SK-N-SH treated with all-trans-retinoic acid at 6 μM for 48 hours (cell line): Measurements from ENCODE around the gene WFDC10A.

Source experiments
- ATAC-seq: fragments of 200-7000 bp; cut with Tn5 transposase; 3 replicates; pipeline ENCODE4 v1.9.1; 2020; ENCODE audit warnings: mild to moderate bottlenecking, moderate library complexity
- ARNTL ChIP-seq: fragments of 450-650 bp; formaldehyde crosslinking; IDR thresholded peaks from 2 replicates; pipeline ENCODE4 v1.5.0; 2020; ENCODE audit warnings: low read depth, mild to moderate bottlenecking, moderate library complexity, borderline replicate concordance
- BACH2 ChIP-seq: fragments of 250-450 bp; sonication (Bioruptor Pico); IDR thresholded peaks from 2 replicates; pipeline ENCODE4 v1.9.0; 2021; ENCODE audit warnings: mild to moderate bottlenecking, borderline replicate concordance
- CSDC2 ChIP-seq: fragments of 250-450 bp; sonication (Bioruptor Pico); IDR thresholded peaks from 2 replicates; pipeline ENCODE4 v1.5.0; 2020; ENCODE audit warnings: mild to moderate bottlenecking, moderate library complexity
- ESRRG ChIP-seq: fragments of 250-450 bp; sonication (Bioruptor Pico); IDR thresholded peaks from 2 replicates; pipeline ENCODE4 v1.6.1; 2021; ENCODE audit warnings: mild to moderate bottlenecking
- GLIS3 ChIP-seq: fragments of 250-450 bp; sonication (Bioruptor Pico); IDR thresholded peaks from 2 replicates; pipeline ENCODE4 v1.5.0; 2020; ENCODE audit warnings: mild to moderate bottlenecking, moderate library complexity
- ISL1 ChIP-seq: fragments of 250-450 bp; sonication (Bioruptor Pico); IDR thresholded peaks from 2 replicates; pipeline ENCODE4 v2.1.2; 2022; ENCODE audit warnings: mild to moderate bottlenecking, moderate library complexity
- OSR1 ChIP-seq: fragments of 250-450 bp; sonication (Bioruptor Pico); IDR thresholded peaks from 2 replicates; pipeline ENCODE4 v1.8.0; 2022; ENCODE audit warnings: moderate library complexity, mild to moderate bottlenecking, inconsistent platforms
- RARB ChIP-seq: fragments of 250-450 bp; sonication (Bioruptor Pico); IDR thresholded peaks from 2 replicates; pipeline ENCODE4 v1.8.0; 2021; ENCODE audit warnings: mild to moderate bottlenecking, moderate library complexity
- SNAI2 ChIP-seq: fragments of 250-450 bp; sonication (Bioruptor Pico); IDR thresholded peaks from 2 replicates; pipeline ENCODE4 v1.5.0; 2020; ENCODE audit warnings: mild to moderate bottlenecking, moderate library complexity
- TCF4 ChIP-seq: fragments of 250-450 bp; sonication (Bioruptor Pico); IDR thresholded peaks from 2 replicates; pipeline ENCODE4 v1.8.0; 2021; ENCODE audit warnings: mild to moderate bottlenecking, moderate library complexity, borderline replicate concordance
- TOX ChIP-seq: fragments of 250-450 bp; sonication (Bioruptor Pico); IDR thresholded peaks from 2 replicates; pipeline ENCODE4 v1.8.0; 2021; ENCODE audit warnings: mild to moderate bottlenecking, moderate library complexity, borderline replicate concordance
- ZC3H10 ChIP-seq: fragments of 250-450 bp; sonication (Bioruptor Pico); IDR thresholded peaks from 2 replicates; pipeline ENCODE4 v1.5.1; 2021; ENCODE audit warnings: mild to moderate bottlenecking, moderate library complexity
- ZFP30 ChIP-seq: fragments of 450-650 bp; formaldehyde crosslinking; IDR thresholded peaks from 2 replicates; pipeline ENCODE4 v1.5.0; 2022; ENCODE audit warnings: mild to moderate bottlenecking, moderate library complexity
- ZNF565 ChIP-seq: fragments of 450-650 bp; formaldehyde crosslinking; conservative IDR thresholded peaks from 2 replicates; pipeline ENCODE4 v1.5.0; 2020; ENCODE audit warnings: low read depth, mild to moderate bottlenecking, moderate library complexity
- ZNF70 ChIP-seq: fragments of 450-650 bp; formaldehyde crosslinking; IDR thresholded peaks from 2 replicates; pipeline ENCODE4 v1.5.0; 2020; ENCODE audit warnings: mild to moderate bottlenecking, moderate library complexity
- ZNF8 ChIP-seq: fragments of 450-650 bp; formaldehyde crosslinking; IDR thresholded peaks from 2 replicates; pipeline ENCODE4 v1.5.0; 2020; ENCODE audit warnings: mild to moderate bottlenecking, moderate library complexity
- TF ChIP-seq, protein P1 (sequence below): fragments of 250-450 bp; sonication (Bioruptor Pico); IDR thresholded peaks from 2 replicates; pipeline ENCODE4 v1.5.1; 2020; ENCODE audit warnings: low read depth, mild to moderate bottlenecking, moderate library complexity
- TF ChIP-seq, protein P2 (sequence below): fragments of 250-450 bp; sonication (Bioruptor Pico); IDR thresholded peaks from 2 replicates; pipeline ENCODE4 v1.8.0; 2021; ENCODE audit warnings: low read depth, mild to moderate bottlenecking, moderate library complexity, borderline replicate concordance
- TF ChIP-seq, protein P3 (sequence below): fragments of 250-450 bp; sonication (Bioruptor Pico); IDR thresholded peaks from 2 replicates; pipeline ENCODE4 v1.5.0; 2020; ENCODE audit warnings: mild to moderate bottlenecking, moderate library complexity
- TF ChIP-seq, protein P4 (sequence below): fragments of 250-450 bp; sonication (Bioruptor Pico); IDR thresholded peaks from 2 replicates; pipeline ENCODE4 v1.8.0; 2020; ENCODE audit warnings: mild to moderate bottlenecking, moderate library complexity, borderline replicate concordance

The WFDC10A gene

DNA sequence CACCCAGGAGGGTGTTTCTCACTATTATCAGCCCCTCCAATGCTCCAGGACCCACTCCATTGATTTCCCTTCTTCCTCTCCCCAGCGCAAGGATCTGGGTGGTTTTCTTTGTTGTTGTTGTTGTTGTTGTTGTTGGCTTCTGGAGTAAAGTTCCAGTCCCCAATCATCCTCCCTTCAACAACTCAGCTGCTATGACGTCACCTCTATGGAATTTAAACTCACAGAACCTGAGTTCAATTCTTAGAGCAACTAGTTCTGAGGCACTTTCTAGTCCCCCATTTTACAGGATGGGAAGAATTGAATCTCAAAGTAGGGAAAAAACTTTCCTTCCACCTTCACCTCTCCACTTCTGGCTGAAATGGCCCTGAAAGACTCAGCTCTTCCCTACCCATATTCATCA lies 40.7 kb upstream of the WFDC10A start:
- no peak for ATAC-seq
- TF ChIP-seq ESRRG (CRISPR knock-in tag) (no peak), ZNF565 (CRISPR knock-in tag) (no peak), TCF4 (CRISPR knock-in tag) (no peak), TOX (CRISPR knock-in tag) (no peak), ZFP30 (no peak), ZNF8 (CRISPR knock-in tag) (no peak), CSDC2 (CRISPR knock-in tag) (no peak), ZC3H10 (CRISPR knock-in tag) (no peak), SNAI2 (no peak), RARB (CRISPR knock-in tag) (no peak), ARNTL (CRISPR knock-in tag) (no peak), OSR1 (CRISPR knock-in tag) (no peak), BACH2 (CRISPR knock-in tag) (no peak), ISL1 (CRISPR knock-in tag) (no peak)
- TF ChIP-seq, protein P1, sequence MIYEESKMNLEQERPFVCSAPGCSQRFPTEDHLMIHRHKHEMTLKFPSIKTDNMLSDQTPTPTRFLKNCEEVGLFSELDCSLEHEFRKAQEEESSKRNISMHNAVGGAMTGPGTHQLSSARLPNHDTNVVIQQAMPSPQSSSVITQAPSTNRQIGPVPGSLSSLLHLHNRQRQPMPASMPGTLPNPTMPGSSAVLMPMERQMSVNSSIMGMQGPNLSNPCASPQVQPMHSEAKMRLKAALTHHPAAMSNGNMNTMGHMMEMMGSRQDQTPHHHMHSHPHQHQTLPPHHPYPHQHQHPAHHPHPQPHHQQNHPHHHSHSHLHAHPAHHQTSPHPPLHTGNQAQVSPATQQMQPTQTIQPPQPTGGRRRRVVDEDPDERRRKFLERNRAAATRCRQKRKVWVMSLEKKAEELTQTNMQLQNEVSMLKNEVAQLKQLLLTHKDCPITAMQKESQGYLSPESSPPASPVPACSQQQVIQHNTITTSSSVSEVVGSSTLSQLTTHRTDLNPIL (CRISPR knock-in tag): no peak
- TF ChIP-seq, protein P2, sequence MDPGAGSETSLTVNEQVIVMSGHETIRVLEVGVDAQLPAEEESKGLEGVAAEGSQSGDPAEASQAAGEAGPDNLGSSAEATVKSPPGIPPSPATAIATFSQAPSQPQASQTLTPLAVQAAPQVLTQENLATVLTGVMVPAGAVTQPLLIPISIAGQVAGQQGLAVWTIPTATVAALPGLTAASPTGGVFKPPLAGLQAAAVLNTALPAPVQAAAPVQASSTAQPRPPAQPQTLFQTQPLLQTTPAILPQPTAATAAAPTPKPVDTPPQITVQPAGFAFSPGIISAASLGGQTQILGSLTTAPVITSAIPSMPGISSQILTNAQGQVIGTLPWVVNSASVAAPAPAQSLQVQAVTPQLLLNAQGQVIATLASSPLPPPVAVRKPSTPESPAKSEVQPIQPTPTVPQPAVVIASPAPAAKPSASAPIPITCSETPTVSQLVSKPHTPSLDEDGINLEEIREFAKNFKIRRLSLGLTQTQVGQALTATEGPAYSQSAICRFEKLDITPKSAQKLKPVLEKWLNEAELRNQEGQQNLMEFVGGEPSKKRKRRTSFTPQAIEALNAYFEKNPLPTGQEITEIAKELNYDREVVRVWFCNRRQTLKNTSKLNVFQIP (CRISPR knock-in tag): no peak
- TF ChIP-seq, protein P3, sequence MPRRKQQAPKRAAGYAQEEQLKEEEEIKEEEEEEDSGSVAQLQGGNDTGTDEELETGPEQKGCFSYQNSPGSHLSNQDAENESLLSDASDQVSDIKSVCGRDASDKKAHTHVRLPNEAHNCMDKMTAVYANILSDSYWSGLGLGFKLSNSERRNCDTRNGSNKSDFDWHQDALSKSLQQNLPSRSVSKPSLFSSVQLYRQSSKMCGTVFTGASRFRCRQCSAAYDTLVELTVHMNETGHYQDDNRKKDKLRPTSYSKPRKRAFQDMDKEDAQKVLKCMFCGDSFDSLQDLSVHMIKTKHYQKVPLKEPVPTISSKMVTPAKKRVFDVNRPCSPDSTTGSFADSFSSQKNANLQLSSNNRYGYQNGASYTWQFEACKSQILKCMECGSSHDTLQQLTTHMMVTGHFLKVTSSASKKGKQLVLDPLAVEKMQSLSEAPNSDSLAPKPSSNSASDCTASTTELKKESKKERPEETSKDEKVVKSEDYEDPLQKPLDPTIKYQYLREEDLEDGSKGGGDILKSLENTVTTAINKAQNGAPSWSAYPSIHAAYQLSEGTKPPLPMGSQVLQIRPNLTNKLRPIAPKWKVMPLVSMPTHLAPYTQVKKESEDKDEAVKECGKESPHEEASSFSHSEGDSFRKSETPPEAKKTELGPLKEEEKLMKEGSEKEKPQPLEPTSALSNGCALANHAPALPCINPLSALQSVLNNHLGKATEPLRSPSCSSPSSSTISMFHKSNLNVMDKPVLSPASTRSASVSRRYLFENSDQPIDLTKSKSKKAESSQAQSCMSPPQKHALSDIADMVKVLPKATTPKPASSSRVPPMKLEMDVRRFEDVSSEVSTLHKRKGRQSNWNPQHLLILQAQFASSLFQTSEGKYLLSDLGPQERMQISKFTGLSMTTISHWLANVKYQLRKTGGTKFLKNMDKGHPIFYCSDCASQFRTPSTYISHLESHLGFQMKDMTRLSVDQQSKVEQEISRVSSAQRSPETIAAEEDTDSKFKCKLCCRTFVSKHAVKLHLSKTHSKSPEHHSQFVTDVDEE (CRISPR knock-in tag): no peak
- TF ChIP-seq, protein P4, sequence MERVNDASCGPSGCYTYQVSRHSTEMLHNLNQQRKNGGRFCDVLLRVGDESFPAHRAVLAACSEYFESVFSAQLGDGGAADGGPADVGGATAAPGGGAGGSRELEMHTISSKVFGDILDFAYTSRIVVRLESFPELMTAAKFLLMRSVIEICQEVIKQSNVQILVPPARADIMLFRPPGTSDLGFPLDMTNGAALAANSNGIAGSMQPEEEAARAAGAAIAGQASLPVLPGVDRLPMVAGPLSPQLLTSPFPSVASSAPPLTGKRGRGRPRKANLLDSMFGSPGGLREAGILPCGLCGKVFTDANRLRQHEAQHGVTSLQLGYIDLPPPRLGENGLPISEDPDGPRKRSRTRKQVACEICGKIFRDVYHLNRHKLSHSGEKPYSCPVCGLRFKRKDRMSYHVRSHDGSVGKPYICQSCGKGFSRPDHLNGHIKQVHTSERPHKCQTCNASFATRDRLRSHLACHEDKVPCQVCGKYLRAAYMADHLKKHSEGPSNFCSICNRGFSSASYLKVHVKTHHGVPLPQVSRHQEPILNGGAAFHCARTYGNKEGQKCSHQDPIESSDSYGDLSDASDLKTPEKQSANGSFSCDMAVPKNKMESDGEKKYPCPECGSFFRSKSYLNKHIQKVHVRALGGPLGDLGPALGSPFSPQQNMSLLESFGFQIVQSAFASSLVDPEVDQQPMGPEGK (CRISPR knock-in tag): no peak

DNA sequence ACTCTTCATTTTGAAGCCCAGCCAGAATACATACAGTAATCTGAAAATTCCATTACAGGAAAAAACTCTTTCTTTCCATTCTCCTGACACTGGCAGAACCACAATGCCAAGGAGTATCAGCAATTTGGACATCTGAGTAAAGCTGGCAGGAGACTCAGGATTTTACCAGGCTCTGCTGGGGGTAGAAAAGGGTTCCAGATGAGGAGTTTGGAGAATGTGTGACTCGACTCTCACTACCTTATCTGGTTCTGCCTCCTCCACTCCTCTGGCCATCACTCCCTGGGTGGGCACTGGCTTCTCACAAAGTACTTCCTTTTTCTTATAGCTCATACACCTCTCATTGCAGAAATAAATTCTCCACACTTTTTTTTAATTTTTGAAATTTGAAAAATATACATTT lies 39.8 kb upstream of the WFDC10A start:
- no peak for ATAC-seq
- TF ChIP-seq TCF4 (CRISPR knock-in tag) (no peak), ZNF70 (CRISPR knock-in tag) (no peak), ESRRG (CRISPR knock-in tag) (no peak), ZC3H10 (CRISPR knock-in tag) (no peak), BACH2 (CRISPR knock-in tag) (no peak), ISL1 (CRISPR knock-in tag) (no peak), RARB (CRISPR knock-in tag) (no peak), ZNF8 (CRISPR knock-in tag) (no peak), GLIS3 (CRISPR knock-in tag) (no peak)
- TF ChIP-seq, protein P4 (CRISPR knock-in tag): no peak
- TF ChIP-seq, protein P2 (CRISPR knock-in tag): no peak
